Aorta (tissue), 5 donors: Measurements from ENCODE around the gene HPSE2. TPM values are rescaled to one million over a fixed set of nuclear protein-coding genes. Genes with fewer than 3 reads are reported as not detected.
"Not testable (repeated sequence)": the region's sequence is repeated elsewhere in the genome, so short reads cannot be mapped to it uniquely, and the experiment has no call there.

Source experiments
- ATAC-seq: fragments of 200-7000 bp; cut with Tn5 transposase; one replicate; pipeline ENCODE4 v1.9.1; 2022; ENCODE audit warnings: moderate library complexity; ENCODE audit not compliant: low FRiP score
- DNase-seq, 2 donors: peaks; one replicate each; pipeline ENCODE4 v3.0.0-alpha.2; 2020
- H3K27ac ChIP-seq, 2 donors: one replicate each; pipeline ENCODE4 v1.5.1; 2013; ENCODE audit warnings: low read length in 2 of 2, mild to moderate bottlenecking in 2 of 2, moderate library complexity in 2 of 2, control low read depth in 1 of 2, inconsistent platforms in 1 of 2, low read depth in 1 of 2
- H3K27me3 ChIP-seq, 2 donors: one replicate each; pipeline ENCODE4 v1.6.1; 2013; ENCODE audit warnings: control low read depth in 1 of 2, low read length in 1 of 2, mild to moderate bottlenecking in 1 of 2, moderate library complexity in 1 of 2; ENCODE audit not compliant: insufficient read depth in 2 of 2, control insufficient read depth in 1 of 2
- H3K36me3 ChIP-seq, 2 donors: one replicate each; pipeline ENCODE4 v1.6.1; 2013; ENCODE audit warnings: control low read depth in 1 of 2, low read length in 1 of 2, mild to moderate bottlenecking in 1 of 2; ENCODE audit not compliant: insufficient read depth in 2 of 2, control insufficient read depth in 1 of 2
- H3K4me1 ChIP-seq, 2 donors: one replicate each; pipeline ENCODE4 v1.6.1; 2013; ENCODE audit warnings: low read length in 2 of 2, control low read depth in 1 of 2, mild to moderate bottlenecking in 1 of 2, moderate library complexity in 1 of 2; ENCODE audit not compliant: insufficient read depth in 2 of 2, control insufficient read depth in 1 of 2
- H3K4me3 ChIP-seq, 2 donors: one replicate each; pipeline ENCODE4 v1.5.1; 2013; ENCODE audit warnings: low read length in 2 of 2, control low read depth in 1 of 2, mild to moderate bottlenecking in 1 of 2
- H3K9me3 ChIP-seq: one replicate; pipeline ENCODE4 v1.6.1; 2013; ENCODE audit warnings: mild to moderate bottlenecking, low read length; ENCODE audit not compliant: control insufficient read depth
- WGBS, 2 donors: extraction: QIAGEN DNeasy Blood & Tissue Kit; methylation state at CpG; one replicate each; pipeline ENCODE4 v1.1.7; 2013; 5-methylcytosine and 5-hydroxymethylcytosine counted together
- intact Hi-C, 2 donors: fragments of 100-400 bp; cut with DNase I; formaldehyde crosslinking; loops; one replicate each; pipeline versions ENCODE4 v1.14.2 to v1.15.0; 2022
- polyA plus RNA-seq, 2 donors: library from polyadenylated mRNA; stranded (reverse); fragments of 200-250 nt; gene quantifications; one replicate each; pipeline ENCODE4 v1.2.3, GENCODE V29; 2013
- total RNA-seq, 2 donors: library from RNA; stranded (reverse); fragmentation: NEBNext Ultra II Directional; extraction: Animal tissue kit (Norgen Biotek cat#: 25700); gene quantifications; one replicate each; pipeline ENCODE4 v1.2.1, GENCODE V29; 2021
- donor health status: healthy with polysubstance abuse.
- donor health status: Bipolar disorder and iron deficiency.
- donor health status: DM: no; HTN: no; CAD: no.
- donor health status: DM: no; HTN: no; CAD: no.
- donor health status: DM: yes; HTN: yes; CAD: no.

Gene HPSE2
- total and polyA plus RNA-seq, 4 donors, result 1.2 to 22.0 (median 4.8) TPM

DNA sequence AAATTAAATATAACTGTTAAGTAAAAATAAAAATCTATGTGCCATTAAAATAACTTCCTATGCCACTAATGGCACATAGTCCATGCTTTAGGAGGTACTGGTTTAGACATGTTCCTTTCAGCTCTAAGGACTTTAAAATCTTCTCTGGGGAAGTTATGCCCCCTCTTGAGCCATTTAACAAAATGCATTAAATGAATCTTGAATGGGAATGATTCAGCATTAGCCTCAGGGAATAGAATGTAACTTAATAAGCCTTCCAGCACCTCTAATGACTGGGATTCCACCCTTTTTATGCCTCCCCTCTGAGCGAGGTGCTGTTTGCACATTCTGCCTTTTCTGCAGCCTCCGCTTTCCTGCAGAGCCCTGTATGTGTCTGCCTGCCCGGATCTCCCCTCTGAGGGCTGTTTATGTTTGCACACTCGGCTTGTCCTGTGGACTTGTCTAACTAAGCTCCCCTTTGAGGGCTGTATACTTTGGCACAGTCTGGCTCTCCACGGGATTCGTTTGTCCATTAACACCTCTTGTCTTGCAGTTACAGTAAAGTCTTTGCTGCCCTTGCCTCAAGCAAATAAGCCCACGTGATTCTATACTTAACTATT lies 680.5 kb downstream of the HPSE2 start:
- Histone ChIP-seq H3K9me3 (no peaks in the 10 kb centered on the region), H3K27ac (no peak overlapping the region), H3K4me1 (no peaks in the 10 kb centered on the region), H3K36me3 (no peaks in the 10 kb centered on the region), H3K4me3 (no peak overlapping the region), H3K27me3 (no peaks in the 10 kb centered on the region)
- intact Hi-C loops, result no loop called here
- ATAC-seq (no peak), DNase-seq (no peak)
- 28 to 29% methylated on average over 7 of the region's 7 CpGs for WGBS, 2 donors

DNA sequence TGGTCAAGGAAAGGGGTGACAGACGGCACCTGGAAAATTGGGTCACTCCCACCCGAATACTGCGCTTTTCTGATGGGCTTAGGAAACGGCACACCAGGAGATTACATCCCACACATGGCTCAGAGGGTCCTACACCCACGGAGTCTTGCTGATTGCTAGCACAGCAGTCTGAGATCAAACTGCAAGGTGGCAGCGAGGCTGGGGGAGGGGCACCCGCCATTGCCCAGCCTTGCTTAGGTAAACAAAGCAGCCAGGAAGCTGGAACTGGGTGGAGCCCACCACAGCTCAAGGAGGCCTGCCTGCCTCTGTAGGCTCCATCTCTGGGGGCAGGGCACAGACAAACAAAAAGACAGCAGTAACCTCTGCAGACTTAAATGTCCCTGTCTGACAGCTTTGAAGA lies 694.1 kb downstream of the HPSE2 start:
- H3K9me3 ChIP-seq, H3K4me1 ChIP-seq, H3K4me3 ChIP-seq, H3K36me3 ChIP-seq, H3K27me3 ChIP-seq, H3K27ac ChIP-seq, ATAC-seq, DNase-seq, intact Hi-C loops: not testable (repeated sequence)
- 68 to 73% methylated on average over 7 of the region's 7 CpGs for WGBS, 2 donors

DNA sequence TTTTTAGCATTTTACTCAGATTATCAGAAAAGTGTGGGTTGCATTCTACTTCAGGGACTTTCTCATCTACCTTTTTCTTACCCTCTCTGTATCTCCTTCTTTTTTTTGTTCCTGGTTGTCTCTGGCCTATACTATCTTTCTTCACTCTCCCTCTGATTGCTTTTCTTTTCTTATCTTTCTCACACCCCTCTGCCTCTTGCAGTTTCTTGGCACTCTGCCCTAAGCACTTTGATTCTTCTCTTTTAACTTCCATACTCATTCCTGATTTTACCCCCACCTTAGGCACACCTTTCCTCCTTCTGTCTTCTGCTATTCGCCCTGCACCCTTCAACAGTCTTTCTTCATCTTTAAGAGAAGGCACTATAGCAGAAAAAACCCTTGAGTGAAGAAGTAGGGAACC lies 696.1 kb downstream of the HPSE2 start:
- Histone ChIP-seq H3K36me3 (no peaks in the 10 kb centered on the region), H3K9me3 (no peaks in the 10 kb centered on the region), H3K27me3 (no peaks in the 10 kb centered on the region), H3K4me3 (no peak overlapping the region), H3K4me1 (no peaks in the 10 kb centered on the region), H3K27ac (no peak overlapping the region)
- no peak for DNase-seq
- WGBS, 2 donors, result 88 to 97% methylated on average over 1 of the region's 1 CpG
- intact Hi-C loops, result no loop called here
- no peak for ATAC-seq

DNA sequence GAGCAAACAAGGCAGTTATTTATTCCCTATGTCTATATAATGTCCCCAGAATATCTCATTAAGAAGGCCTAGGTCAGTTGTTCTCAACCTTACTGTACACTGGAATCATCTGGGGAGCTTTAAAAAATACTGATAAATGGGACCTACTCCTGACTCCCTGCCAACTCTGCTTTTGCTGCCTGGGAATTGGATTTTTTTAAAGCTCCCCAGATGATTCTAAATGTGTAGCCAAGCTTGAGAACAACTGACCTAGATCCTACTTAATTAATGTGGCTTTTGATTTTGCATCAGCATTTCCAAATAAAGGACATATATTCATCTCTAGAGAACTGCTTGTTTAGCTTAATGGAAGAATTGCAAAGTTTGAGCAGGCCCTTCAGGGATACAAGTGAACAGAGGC lies 697.2 kb downstream of the HPSE2 start:
- Histone ChIP-seq H3K27me3 (no peaks in the 10 kb centered on the region), H3K27ac (no peak overlapping the region), H3K36me3 (no peaks in the 10 kb centered on the region), H3K4me3 (no peak overlapping the region), H3K9me3 (no peaks in the 10 kb centered on the region), H3K4me1 (no peaks in the 10 kb centered on the region)
- no peak for DNase-seq
- intact Hi-C loops, result no loop called here
- ATAC-seq, result no peak

DNA sequence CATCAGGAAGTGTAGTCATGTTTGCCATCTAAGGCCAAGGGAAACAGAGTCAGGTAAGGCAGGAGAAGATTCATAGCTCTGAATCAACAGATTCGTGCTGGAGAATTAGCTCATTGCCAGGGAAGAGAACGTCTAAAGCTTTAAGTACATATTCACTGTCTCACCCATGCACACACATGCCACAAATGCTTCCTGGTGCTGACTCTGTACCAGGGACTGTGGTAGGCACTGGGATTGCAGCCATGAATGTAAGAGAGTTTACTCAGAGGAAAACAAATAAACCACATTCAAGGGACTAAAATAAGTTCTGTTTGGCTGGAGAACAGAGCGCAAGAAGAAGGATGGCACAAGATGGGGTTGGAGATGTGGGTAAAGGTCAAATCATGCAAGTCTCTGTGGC lies 699.1 kb downstream of the HPSE2 start:
- ATAC-seq, result no peak
- DNase-seq, result no peak

DNA sequence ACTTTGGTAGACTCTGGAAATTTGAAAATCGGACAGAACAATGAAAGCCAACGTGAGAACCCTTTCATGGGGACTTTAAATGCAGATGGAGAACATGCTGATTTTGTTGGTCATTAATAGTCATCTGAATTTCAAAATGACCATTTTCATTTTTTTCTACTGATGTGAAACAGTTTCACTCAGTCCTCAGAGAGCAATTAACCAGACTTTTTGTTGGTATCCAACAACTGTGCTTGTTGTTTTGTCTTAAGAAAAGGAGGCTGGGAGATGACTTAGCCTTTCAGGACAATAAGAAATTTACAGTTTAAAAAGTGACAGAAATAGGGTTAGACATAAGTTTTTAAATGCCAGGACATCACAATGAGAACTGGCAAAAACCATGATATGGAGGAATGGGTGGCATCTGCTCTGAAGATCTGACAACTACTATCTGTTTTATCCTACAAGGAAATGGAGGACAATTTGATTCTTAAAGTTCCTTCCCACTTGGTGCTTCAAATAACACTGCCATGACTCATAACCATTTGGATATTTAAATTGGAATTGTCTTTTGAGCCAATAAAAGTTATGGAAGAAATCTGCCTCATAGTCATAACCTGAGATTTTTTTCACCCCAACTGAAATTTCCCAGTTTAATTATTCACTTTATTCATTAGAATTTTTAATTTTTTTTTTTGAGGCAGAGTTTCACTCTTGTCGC lies 701.8 kb downstream of the HPSE2 start:
- intact Hi-C loops, result no loop called here
- Histone ChIP-seq H3K9me3 (no peaks in the 10 kb centered on the region), H3K36me3 (no peaks in the 10 kb centered on the region), H3K4me3 (no peak overlapping the region), H3K27ac (no peak overlapping the region), H3K27me3 (no peaks in the 10 kb centered on the region), H3K4me1 (no peaks in the 10 kb centered on the region)
- 88 to 95% methylated on average over 3 of the region's 3 CpGs for WGBS, 2 donors
- ATAC-seq, result no peak
- DNase-seq, result no peak

More for the DNA sequence above, 699.1 kb downstream of the HPSE2 start:
- no peak overlapping the region for H3K4me3 ChIP-seq
- no peaks in the 10 kb centered on the region for H3K9me3 ChIP-seq
- intact Hi-C loops, result no loop called here
- H3K27ac ChIP-seq, result no peak overlapping the region
- 36% methylated on average over 3 of the region's 3 CpGs for WGBS, 2 donors
- no peaks in the 10 kb centered on the region for H3K27me3 ChIP-seq
- H3K4me1 ChIP-seq, result no peaks in the 10 kb centered on the region
- H3K36me3 ChIP-seq, result no peaks in the 10 kb centered on the region

DNA sequence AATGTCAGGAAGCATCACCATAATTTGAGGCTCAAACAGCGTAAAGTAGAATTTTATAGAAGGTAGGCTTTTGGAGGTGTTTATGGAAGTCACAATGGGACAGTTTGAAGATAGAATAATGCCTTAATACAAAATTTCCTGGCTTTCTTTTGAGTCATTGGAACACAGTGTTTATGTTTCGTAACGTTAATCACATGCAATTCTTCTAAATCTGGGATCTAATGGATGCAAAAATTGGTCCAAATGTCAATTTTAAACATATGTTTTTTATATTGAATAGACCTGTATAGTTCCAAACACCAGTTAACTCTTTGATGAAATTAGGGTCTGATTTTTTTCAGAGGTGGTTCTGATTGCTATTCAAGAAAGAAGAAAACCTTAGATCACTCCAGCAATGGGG lies 702.4 kb downstream of the HPSE2 start:
- no peaks in the 10 kb centered on the region for H3K9me3 ChIP-seq
- no peak for ATAC-seq
- WGBS, 2 donors, result 65% methylated on average over 3 of the region's 3 CpGs
- no peaks in the 10 kb centered on the region for H3K36me3 ChIP-seq
- no peak for DNase-seq
- H3K4me1 ChIP-seq, result no peaks in the 10 kb centered on the region
- no peaks in the 10 kb centered on the region for H3K27me3 ChIP-seq
- H3K4me3 ChIP-seq, result no peak overlapping the region
- no peak overlapping the region for H3K27ac ChIP-seq
- intact Hi-C loops, result no loop called here

DNA sequence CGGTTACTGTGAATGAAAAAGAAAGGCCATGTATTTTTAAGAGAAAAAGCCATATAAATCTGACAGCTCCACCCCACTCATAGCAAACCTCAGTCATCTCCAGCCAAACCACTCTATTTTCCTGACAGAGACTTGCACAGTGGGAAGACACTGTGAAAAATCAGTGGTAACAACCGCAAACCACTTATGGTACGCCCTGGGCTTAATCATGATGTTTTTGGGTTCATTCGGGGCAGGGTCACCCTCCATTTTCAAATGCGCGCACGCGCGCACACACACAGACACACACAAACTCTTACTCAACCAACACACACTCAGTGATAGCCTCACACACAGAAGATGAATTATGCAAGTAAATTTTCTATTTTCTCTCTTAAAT lies 706.9 kb downstream of the HPSE2 start:
- DNase-seq, result no peak
- intact Hi-C loops, result no loop called here
- WGBS, 2 donors, result 90 to 94% methylated on average over 9 of the region's 9 CpGs

DNA sequence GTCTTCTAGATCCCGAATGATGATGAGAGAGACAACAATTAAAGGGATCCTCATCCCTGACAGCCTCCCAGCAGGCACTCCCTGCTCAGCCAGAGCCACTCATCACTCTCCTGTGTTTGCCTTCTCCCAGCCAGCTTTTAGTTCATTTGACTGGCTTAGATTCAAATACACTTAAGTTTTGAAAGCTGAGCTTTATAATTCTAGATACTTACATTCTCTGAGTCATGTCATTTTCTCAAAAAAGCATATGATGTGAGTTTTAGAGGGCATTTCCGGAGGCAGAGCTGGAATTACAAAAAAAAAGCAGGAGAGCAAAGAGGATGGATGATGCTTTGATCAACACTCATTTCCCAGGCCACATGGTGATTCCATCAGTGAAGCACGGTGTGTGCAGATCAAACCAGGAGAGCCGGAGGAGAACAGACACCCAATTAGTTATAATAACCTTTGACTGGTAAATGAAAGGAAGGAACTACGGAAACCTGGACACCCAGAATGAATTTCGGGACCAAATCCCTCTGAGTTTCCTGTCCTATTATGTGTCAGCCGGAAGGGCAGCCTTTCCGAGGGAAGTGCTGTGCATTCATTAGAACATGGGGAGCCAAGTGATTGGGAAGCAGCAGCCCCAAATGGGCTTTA lies 707.4 kb downstream of the HPSE2 start:
- H3K36me3 ChIP-seq, result no peaks in the 10 kb centered on the region
- no peak overlapping the region for H3K4me3 ChIP-seq
- no peak for ATAC-seq
- H3K9me3 ChIP-seq, result no peaks in the 10 kb centered on the region
- no peaks in the 10 kb centered on the region for H3K27me3 ChIP-seq
- no peak overlapping the region for H3K27ac ChIP-seq
- DNase-seq, result no peak
- WGBS, 2 donors, result 53 to 58% methylated on average over 8 of the region's 8 CpGs
- H3K4me1 ChIP-seq, result no peaks in the 10 kb centered on the region
- intact Hi-C loops, result no loop called here

More for the DNA sequence above, 706.9 kb downstream of the HPSE2 start:
- ATAC-seq, result no peak
- Histone ChIP-seq H3K36me3 (no peaks in the 10 kb centered on the region), H3K27ac (no peak overlapping the region), H3K4me3 (no peak overlapping the region), H3K27me3 (no peaks in the 10 kb centered on the region), H3K4me1 (no peaks in the 10 kb centered on the region), H3K9me3 (no peaks in the 10 kb centered on the region)
